ENCODE results near the gene SELENOV. TPM values are rescaled to one million over a fixed set of nuclear protein-coding genes. Genes with fewer than 3 reads are reported as not detected.

Gene SELENOV
- total RNA-seq, 1 donor from 2014 or later, result not detected

GRCh38 chr19:39558624-39559117 is 43.7 kb downstream of the SELENOV start:
- FAIRE-seq, result no peak
- H3K27me3 ChIP-seq (ENCODE audit: insufficient read depth, low read length), result peaks cover 3% of the 10 kb centered on the region
- H2AFZ ChIP-seq (ENCODE audit: low read depth, low read length), result no peak overlapping the region
- H3K4me1 Mint-ChIP-seq (ENCODE audit: low read depth, unreplicated experiment), result peaks cover 2% of the 10 kb centered on the region
- no peak overlapping the region for H3K4me2 ChIP-seq (ENCODE audit: low read length)
- no peaks in the 10 kb centered on the region for H3K9me3 ChIP-seq (ENCODE audit: insufficient read depth, low read depth, low read length)
- peaks cover 5% of the 10 kb centered on the region for H3K4me1 ChIP-seq (ENCODE audit: insufficient read depth, low read length)
- no peaks in the 10 kb centered on the region for H3K36me3 ChIP-seq (ENCODE audit: insufficient read depth, low read length)
- no peaks in the 10 kb centered on the region for H3K79me2 ChIP-seq (ENCODE audit: insufficient read depth, low read length)
- no peak overlapping the region for H3K9ac ChIP-seq (ENCODE audit: low read length)
- no peaks in the 10 kb centered on the region for H4K20me1 ChIP-seq (ENCODE audit: insufficient read depth, low read length)
- H3K36me3 Mint-ChIP-seq (ENCODE audit: low read depth, unreplicated experiment), result no peaks in the 10 kb centered on the region
- H3K27ac ChIP-seq (ENCODE audit: low read depth, low read length), result no peak overlapping the region
- H3K4me3 ChIP-seq (ENCODE audit: insufficient read depth, low read depth, low read length), result no peak overlapping the region
- H3K4me3 Mint-ChIP-seq (ENCODE audit: unreplicated experiment), result no peak overlapping the region
- no peak overlapping the region for H3K27ac Mint-ChIP-seq (ENCODE audit: unreplicated experiment)
- TF ChIP-seq CTCF (IDR thresholded peaks at IDR 0.05; ENCODE audit: insufficient read depth, low read depth, low read length), result no peak
- TF ChIP-seq EZH2 (IDR thresholded peaks at IDR 0.05; ENCODE audit: insufficient read depth, low read length), result no peak
- DNase-seq (ENCODE audit: low read depth), result no peak
- H3K27me3 Mint-ChIP-seq (ENCODE audit: low read depth, unreplicated experiment), result peaks cover 34% of the 10 kb centered on the region
- H3K9me3 Mint-ChIP-seq (ENCODE audit: unreplicated experiment), result no peaks in the 10 kb centered on the region

GRCh38 chr19:39563408-39563807 is 48.5 kb downstream of the SELENOV start:
- Histone ChIP-seq H4K20me1 (ENCODE audit: insufficient read depth, low read length) (no peaks in the 10 kb centered on the region), H3K4me1 (ENCODE audit: insufficient read depth, low read length) (peaks cover 5% of the 10 kb centered on the region), H3K9me3 (ENCODE audit: insufficient read depth, low read depth, low read length) (no peaks in the 10 kb centered on the region), H3K27me3 (ENCODE audit: insufficient read depth, low read length) (no peaks in the 10 kb centered on the region), H3K4me2 (ENCODE audit: low read length) (peak overlapping the region; percentile 17), H3K79me2 (ENCODE audit: insufficient read depth, low read length) (no peaks in the 10 kb centered on the region), H3K27ac (ENCODE audit: low read depth, low read length) (no peak overlapping the region), H2AFZ (ENCODE audit: low read depth, low read length) (no peak overlapping the region), H3K4me3 (ENCODE audit: insufficient read depth, low read depth, low read length) (no peak overlapping the region), H3K9ac (ENCODE audit: low read length) (no peak overlapping the region), H3K36me3 (ENCODE audit: insufficient read depth, low read length) (no peaks in the 10 kb centered on the region)
- H3K9me3 Mint-ChIP-seq (ENCODE audit: unreplicated experiment), result no peaks in the 10 kb centered on the region
- no peak overlapping the region for H3K4me3 Mint-ChIP-seq (ENCODE audit: unreplicated experiment)
- peaks cover 3% of the 10 kb centered on the region for H3K4me1 Mint-ChIP-seq (ENCODE audit: low read depth, unreplicated experiment)
- FAIRE-seq, result no peak
- peak; percentile 55 for DNase-seq (ENCODE audit: low read depth)
- H3K36me3 Mint-ChIP-seq (ENCODE audit: low read depth, unreplicated experiment), result no peaks in the 10 kb centered on the region
- no peak for TF ChIP-seq CTCF (IDR thresholded peaks at IDR 0.05; ENCODE audit: insufficient read depth, low read depth, low read length)
- no peak for TF ChIP-seq EZH2 (IDR thresholded peaks at IDR 0.05; ENCODE audit: insufficient read depth, low read length)
- H3K27ac Mint-ChIP-seq (ENCODE audit: unreplicated experiment), result no peak overlapping the region
- peaks cover 13% of the 10 kb centered on the region for H3K27me3 Mint-ChIP-seq (ENCODE audit: low read depth, unreplicated experiment)

- Mint-ChIP-seq H3K27me3 (ENCODE audit: low read depth, unreplicated experiment) (peaks cover 19% of the 10 kb centered on the region), H3K4me1 (ENCODE audit: low read depth, unreplicated experiment) (peaks cover 7% of the 10 kb centered on the region), H3K9me3 (ENCODE audit: unreplicated experiment) (no peaks in the 10 kb centered on the region), H3K27ac (ENCODE audit: unreplicated experiment) (no peak overlapping the region), H3K36me3 (ENCODE audit: low read depth, unreplicated experiment) (no peaks in the 10 kb centered on the region), H3K4me3 (ENCODE audit: unreplicated experiment) (no peak overlapping the region)
- no peak overlapping the region for H3K27ac ChIP-seq (ENCODE audit: low read depth, low read length)
- H3K4me1 ChIP-seq (ENCODE audit: insufficient read depth, low read length), result peaks cover 12% of the 10 kb centered on the region
- no peaks in the 10 kb centered on the region for H3K36me3 ChIP-seq (ENCODE audit: insufficient read depth, low read length)
- H3K9ac ChIP-seq (ENCODE audit: low read length), result no peak overlapping the region
- no peak overlapping the region for H2AFZ ChIP-seq (ENCODE audit: low read depth, low read length)
- no peak overlapping the region for H3K4me3 ChIP-seq (ENCODE audit: insufficient read depth, low read depth, low read length)
- H3K9me3 ChIP-seq (ENCODE audit: insufficient read depth, low read depth, low read length), result no peaks in the 10 kb centered on the region
- no peak for TF ChIP-seq CTCF (IDR thresholded peaks at IDR 0.05; ENCODE audit: insufficient read depth, low read depth, low read length)
- TF ChIP-seq EZH2 (IDR thresholded peaks at IDR 0.05; ENCODE audit: insufficient read depth, low read length), result no peak
- H4K20me1 ChIP-seq (ENCODE audit: insufficient read depth, low read length), result no peaks in the 10 kb centered on the region
- H3K79me2 ChIP-seq (ENCODE audit: insufficient read depth, low read length), result no peaks in the 10 kb centered on the region
- no peak overlapping the region for H3K4me2 ChIP-seq (ENCODE audit: low read length)
- no peaks in the 10 kb centered on the region for H3K27me3 ChIP-seq (ENCODE audit: insufficient read depth, low read length)
- FAIRE-seq (no peak), DNase-seq (ENCODE audit: low read depth) (no peak)
Measured at GRCh38 chr19:39566064-39566463, 51.1 kb downstream of the SELENOV start.

Data from astrocyte (in vitro differentiated cells and primary cell).